GM18519 (cell line): Measurements from ENCODE around the gene ARHGEF28.

ENCODE experiments used
- ATAC-seq: cut with Tn5 transposase; IDR thresholded peaks from one replicate; pipeline ENCODE4 v1.9.1; 2021; ENCODE audit warnings: mild to moderate bottlenecking, moderate library complexity; ENCODE audit not compliant: unreplicated experiment, low FRiP score

Gene ARHGEF28

DNA sequence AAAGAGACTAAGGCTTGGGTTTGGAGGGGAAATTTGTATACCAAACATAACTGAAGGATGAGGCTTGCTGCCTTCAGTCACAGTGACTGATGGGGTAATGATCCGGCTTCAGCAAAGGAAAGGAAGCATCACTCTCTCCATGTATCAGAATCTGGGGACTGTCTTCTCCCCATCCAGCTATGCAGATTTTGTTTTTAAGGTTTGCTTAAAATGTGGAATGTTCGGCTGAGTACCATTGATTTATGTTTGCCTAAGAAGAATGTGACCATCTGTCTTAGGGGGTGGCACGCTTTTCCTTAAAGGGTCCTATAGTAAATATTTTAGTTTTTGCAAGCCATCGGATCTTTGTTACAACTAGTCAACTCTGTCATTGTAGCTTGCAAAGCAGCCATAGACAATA, 291.9 kb downstream of the ARHGEF28 start:
- no peak for ATAC-seq

DNA sequence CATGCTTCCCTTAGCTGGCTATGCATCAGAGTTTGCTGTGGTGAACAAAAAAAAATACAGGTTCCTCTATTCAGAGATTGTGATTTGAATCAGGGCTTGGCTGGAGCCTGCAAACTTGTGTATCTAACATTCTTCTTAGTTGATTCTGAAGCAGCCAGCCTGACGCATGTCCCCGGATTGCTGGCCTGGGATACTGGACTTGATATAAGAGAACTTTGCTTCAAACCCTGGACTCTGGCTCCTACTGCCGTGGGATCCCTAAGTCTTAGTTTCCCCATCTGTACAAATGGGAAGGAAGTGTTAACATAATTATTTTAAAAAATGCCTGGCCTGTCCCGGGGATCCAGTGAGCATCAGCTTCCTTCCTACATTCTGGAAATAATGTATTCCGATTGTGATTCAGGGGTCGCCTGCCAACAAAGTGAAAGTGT, 292.8 kb downstream of the ARHGEF28 start:
- no peak for ATAC-seq

DNA sequence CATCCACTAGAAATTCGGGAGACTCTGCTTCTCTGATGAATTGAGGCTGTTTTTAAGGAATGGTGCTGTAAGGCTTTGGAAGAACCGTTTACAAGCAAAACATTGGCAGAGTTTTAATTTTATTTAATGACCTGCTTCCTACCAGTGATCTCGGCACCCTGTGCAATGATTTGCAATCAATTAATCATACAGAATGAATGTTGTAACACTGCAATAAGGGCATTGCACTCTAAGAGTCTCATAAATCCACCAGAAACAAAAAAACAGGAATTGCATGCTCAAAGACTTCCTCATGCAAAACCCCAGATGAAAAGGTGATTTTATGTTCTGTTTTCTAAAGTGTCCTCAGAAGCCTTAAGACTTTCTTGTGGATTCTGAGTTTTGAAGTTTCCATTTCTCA, 295.7 kb downstream of the ARHGEF28 start:
- no peak for ATAC-seq

DNA sequence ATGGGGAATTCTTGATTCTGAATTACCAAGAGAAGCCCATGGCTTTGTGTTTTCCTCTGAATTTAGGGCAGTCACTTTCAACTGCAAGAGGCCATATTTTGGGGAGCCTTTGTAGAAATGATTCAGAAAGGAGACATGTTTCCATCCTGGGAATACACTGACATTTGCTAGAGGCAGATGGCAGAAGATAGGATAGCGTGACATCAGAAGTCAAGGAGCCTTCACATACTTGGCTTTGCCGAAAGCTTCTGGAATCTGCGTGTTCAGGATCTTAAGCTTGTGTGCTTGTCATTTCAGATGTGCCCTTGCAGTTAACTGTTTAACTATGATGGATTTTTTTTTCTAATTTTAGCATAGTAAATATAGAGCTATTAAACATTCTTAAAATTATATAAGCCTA, 296.2 kb downstream of the ARHGEF28 start:
- no peak for ATAC-seq

DNA sequence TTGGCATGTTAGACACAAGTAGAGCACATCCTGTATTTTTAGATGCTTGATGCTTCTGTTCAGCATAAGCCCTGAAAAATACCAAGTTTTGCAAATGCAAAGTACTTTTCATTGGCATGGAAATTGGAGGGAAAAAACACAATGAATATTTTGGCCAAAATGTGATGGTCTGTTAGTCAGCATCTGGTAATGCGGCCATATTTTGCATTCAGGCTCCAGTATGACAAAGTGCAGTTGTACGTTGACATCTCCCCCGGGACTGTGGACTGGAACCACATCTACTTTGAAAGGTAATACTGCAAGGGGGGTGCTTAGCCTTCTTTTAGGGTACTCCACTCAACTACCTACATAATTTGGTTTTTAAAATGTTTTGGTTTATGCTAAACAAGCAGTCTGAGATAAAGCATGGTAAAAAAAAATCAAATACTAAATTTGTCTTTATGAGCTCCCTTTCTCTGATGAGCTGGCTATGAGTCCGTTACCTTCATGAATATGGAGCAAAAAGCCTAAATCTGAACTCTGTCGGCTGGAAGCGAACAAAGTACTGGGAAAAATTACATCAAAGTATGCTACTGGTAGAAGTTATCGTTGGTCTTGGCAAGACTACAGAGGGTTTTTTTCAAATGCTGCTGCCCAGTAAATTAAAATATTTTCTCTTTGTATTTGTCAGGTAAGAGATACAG, 297.0 kb downstream of the ARHGEF28 start:
- ATAC-seq, result no peak

DNA sequence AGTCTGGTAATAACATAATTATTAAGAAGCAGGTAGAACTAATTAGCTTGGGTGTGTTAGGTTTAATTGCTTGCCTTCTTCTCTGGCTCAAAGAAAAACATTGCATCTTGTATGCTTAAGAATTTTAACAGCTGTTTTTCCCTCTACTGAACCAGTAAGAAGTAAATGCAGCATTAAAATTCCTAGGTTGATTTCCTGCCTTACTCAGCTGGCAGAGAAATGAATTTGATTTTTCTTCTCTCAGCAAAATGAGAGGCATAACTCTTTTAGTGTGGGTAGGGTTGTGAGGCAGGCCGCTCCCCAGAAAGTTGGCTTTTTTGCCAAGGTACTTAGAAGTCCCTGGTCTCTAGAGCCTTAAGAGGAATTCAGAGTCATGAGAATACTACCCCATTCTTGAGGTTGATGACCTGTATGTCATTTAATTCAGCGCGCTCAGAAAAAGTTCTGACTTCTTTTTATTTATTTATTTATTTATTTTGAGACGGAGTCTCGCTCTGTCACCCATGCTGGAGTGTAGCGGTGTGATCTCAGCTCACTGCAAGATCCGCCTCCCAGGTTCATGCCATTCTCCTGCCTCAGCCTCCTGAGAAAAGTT, 302.6 kb downstream of the ARHGEF28 start:
- ATAC-seq, result no peak

DNA sequence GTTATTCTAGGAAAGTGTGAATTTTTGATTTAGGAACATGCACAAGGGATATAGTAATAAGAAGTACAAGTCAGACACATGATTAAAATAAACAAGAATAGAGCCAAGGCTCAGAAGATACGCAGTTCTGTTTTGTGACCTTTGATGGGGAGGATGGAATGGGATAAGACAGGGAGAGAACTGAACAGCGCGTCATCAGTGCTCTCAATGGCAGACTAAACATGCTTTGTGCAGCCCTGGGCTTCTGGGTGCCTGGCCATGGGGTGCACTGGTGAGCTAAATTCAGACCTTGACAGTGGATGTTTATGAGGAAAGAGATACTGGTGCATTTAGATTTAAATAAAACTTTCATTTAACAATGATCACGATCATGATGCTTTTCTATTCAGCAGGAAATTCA, 309.7 kb downstream of the ARHGEF28 start:
- no peak for ATAC-seq

DNA sequence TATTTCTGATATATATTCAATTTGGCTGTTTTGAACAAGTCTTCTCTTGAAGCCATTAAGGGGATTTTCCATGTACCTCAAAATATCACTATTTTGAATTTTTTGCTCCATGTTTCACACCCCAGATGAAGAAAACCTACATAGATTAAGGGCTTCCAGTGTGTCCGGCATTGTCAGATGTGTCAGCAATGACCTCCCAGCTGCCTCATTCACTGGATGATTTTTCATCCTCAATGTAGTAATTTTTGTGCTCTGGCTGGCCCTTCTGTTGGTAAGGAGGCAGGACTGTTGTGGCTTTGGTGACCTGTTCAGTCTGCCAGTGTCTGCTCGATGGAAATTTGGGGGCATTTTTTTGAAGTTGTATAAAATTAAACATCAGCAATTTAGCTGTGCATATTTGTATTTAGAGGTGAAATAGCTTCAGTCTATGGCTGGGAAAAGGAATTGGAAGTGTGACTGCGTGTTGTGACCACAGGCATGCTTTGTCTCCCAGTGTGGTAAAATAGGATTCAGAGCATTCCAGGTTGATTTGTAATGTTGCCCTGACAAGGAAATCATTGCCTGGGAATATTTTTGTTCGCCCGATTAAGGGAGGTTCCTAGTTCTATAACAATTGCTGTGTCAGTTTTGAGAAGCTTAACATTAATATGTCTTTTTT, 312.4 kb downstream of the ARHGEF28 start:
- ATAC-seq, result no peak

DNA sequence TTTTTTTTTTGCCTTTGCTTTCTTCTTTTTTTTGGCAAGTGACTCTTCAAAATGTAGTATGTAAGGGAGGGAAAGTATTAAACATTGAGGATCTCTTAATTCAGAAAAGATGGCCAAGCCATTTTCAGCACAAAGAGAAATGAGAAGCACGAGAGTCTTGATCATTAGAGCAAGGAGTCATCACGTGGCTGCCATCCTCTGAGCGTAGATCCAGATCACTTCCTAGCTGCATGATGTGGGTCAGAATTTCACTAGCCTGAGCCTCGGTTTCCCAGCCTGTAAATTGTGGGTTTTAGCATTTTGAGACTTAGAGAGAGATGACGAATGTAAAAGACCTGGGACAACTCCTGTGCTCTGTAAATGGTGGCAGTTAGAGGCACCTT, 312.9 kb downstream of the ARHGEF28 start:
- no peak for ATAC-seq

DNA sequence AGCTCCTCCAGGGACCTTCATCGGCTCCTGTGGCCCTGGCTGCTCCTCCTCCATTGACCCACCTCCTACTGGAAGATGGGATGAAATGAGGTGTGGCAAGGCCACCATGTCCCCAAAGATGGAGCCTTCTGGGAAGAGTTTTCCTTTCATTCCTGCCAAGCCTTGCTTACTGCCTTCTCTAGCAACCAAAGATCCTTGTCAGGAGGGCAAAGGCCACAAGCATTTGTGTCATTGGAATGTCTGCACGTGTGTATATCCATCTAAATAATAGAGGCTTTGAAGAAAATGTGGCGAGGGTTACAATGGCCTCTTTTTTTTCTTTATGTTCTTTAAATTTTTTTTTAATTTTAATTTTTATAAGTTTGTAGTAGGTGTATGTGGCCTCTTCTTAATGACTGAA, 313.6 kb downstream of the ARHGEF28 start:
- ATAC-seq, result no peak

DNA sequence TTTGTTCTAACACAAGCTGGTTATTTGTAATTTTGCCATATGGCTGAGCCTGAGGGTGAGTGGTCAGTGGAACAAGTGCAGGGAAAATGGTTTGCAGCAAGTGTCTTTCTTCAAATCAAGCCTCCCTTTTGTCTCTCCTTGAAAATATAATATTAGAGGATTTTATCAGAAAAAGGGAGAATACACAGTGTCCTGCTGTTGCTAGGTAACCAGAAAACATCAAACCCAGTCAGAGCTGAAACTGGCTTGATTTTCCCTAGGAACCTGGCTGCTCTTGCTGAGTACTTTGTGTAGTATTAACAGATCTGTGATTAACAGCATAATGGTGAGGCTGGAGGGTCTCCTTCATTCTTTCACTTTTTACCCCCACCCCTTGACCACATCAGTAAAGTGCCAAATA, 314.0 kb downstream of the ARHGEF28 start:
- ATAC-seq, result no peak

DNA sequence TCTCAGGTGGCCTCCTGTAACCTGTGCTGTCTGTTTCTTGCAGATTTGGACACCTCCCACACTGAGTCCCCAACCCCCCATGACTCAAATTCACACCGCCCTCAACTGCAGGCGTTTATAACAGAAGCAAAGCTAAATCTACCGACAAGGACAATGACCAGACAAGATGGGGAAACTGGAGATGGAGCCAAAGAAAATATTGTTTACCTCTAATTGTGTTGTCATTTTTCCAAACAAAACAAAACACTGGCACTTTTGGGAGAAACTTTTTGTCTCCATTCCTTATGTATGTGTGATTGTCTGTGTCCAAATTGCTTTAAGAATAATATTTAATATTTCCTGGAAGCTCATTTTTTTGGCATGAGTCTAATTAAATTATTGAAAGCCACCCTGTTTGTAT, 314.8 kb downstream of the ARHGEF28 start:
- no peak for ATAC-seq

DNA sequence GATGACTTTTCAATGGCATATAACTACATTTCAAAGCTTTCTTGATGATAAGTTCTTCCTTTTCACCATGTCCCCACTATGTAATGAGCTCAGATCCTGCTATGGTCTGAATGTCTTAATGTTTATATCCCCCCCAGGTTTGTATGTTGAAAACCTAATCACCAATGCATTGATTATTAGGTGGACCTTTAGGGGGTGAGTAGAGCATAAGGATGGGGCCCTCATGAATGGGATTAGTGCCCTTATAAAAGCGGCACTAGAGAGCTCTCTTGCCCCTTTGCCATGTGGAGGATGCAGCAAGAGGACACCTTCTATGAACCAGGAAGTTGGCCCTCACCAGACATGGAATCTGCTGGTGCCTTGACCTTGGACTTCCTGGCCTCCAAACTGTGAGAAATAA, 316.8 kb downstream of the ARHGEF28 start:
- ATAC-seq, result no peak

DNA sequence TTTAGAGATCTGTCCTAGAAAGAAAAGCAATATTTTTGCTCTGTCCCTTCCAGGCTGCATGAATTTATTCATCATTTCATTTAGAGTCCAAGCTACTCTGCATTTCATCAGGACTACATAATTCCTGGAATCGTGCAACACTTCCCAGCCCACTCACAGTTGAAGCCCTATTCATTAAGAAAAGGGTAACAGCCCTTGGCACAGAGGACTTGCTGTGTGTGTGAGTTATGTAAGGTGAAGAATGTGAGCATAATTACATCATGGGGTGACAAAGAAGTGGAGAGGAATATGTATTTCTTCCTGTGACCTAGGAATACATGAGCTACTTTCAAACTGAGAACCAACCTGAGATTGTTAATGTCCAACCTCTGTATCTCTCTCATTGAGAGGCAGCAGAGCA, 317.4 kb downstream of the ARHGEF28 start:
- ATAC-seq, result no peak

DNA sequence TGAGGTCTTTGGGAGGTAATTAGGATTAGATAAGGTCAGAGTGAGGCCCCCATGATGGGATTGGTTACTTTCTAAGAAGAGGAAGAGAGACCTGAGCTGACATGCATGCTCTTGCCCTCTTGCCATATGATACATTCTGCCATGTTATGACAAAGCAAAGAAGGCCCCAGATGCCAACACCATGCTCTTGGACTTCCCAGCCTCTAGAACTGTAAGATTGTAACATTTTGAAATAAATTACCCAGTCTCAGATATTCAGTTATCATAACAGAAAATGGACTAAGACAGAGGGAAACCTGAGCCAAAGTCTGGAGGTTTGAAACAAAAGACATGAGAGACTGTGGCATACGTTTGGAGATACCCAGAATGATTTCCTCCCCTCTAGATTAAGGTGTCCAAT, 318.6 kb downstream of the ARHGEF28 start:
- no peak for ATAC-seq

DNA sequence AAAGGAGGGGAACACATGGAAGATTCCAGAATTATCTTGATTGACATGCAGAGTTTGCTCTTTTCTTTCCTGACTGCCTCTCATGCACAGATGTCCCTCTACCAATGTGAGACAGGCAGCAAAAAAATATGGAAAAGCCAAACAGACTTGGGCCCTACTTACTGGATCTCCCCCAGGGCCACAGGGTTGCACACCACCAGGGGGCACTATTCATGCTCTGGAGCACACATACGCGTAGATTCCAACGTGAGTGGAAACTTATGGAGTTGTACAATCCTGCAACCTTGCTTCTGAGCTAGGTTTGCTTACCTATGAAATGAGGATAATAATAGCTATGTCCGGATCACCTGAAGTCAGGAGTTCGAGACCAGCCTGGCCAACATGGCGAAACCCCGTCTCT, 319.5 kb downstream of the ARHGEF28 start:
- ATAC-seq, result no peak

DNA sequence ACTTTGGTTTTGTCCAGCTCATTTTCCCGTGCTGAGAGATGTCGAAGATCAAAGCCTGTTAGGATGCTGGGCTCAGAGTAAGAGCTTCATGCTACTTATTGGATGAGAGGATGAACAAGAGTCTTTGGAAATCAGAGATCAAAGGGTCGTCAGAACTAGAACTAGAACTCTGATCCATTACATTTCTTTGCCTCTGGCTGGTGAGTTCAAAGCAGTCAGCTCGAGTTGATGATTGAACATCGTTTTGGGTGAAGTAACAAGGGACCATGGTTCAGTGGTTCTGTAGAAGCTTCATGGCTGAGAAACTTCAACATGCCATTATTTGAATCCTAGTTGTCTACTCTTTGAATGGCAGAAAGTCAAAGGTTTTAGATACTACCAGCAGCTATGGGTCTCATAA, 320.3 kb downstream of the ARHGEF28 start:
- ATAC-seq, result no peak

DNA sequence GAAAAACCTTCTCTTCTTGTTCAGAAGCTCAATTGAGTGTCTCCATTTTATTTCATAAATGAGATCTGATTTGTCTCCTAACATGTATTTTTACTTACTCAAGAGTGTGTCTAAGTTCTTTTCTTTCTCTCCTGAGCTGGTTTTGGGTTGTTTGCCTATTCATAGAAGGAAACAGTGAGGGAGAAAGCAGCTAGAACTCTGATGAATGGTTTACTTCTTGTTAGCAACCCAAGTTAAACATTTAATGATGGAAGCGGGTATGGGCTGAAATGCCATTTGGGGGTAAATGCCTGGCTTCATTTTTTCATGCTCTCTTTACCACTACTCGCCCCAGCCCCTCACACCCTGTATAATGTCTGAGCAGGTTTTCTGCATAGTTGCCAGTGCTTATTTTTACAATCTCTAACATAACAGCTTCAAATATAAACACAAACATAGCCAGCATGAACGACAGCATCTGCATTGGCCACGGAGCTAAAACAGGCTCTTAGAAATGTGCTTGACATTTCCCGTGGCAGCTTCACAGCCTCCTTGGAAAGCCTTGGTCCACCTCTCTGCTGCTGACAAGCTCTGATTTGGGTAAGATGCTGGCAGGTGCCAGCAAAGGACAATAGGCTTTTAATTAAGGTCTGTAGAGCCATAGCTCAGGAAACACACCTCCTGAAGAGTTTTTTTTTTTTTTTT, 321.1 kb downstream of the ARHGEF28 start:
- ATAC-seq, result no peak

DNA sequence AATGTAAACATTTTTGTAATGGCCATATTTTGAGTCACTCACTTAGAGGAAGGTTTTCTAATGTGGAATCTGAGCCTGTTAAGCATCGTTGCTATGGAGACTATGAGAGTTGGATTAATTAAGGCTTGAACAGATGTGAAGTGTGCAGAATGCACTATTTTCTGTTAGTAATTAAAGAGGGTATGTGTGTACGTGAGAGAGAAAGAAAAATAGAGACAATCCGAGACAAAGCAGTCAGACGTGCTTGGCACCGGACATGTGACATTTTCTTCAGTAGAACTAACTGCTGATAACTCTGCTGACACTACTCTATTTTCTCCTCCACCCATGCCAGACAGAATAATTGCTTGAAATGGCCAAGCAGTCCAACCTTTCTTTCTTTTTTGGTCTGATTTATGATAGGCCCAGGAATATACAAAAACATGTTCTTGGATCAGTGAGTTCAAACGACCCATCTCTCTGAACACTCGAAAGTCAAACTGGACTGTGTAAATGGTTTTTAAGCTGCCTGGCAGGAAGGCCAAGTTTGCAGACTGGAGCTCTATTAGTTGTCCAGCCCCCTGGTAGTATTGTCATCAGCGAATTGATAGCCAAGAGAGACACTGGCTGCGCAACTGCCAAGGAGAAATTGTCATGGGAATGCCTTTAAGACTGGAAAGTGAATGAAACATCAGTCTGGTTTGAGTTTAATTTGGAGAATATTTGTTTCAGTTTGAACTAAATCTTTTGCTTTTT, 322.1 kb downstream of the ARHGEF28 start:
- ATAC-seq, result no peak

DNA sequence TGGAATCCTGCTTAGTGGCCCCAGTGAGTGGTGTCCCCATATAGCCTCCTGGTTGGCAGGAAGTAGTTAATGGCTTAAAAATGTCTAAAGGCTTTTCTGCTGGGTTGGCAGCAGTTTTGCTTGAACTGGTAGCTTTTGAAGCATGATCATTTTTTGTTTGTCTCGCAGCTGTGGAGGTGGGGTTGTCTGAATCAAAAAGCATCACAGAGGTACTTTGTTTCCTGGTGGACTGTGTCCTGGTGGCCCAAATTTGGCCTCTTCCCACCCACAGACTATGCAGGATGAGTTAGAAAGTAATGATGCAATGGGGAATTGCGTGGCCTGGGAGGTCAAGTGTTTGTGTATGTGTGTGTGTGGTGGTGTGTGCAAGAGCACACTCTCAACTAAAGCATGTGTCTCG, 322.7 kb downstream of the ARHGEF28 start:
- ATAC-seq, result no peak

DNA sequence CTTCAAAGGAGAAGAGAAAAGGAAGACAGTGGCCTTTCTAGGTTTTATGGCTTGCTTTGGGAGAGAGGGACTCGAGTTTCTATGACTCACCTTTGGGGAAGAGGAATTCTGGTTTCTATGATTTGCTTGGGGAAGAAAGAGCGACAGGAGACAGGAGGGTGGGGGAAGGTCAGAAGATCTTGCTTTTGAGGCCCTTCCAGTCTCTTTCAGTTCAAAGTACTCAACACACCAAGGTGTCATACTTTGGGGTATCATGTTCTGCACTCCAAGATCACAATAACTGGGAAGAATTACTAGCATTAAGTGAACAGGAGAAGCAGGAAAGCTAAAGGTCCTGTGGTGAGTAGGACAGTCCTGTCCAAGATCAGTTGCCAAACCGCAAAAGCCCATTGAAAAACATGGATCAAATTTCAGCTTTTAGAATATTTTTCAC, 324.5 kb downstream of the ARHGEF28 start:
- ATAC-seq, result no peak
